OCI-LY7 (cell line): ENCODE measurements around the gene CEP170B. TPM values are rescaled to one million over a fixed set of nuclear protein-coding genes. Genes with fewer than 3 reads are reported as not detected.
"Not testable (repeated sequence)": the region's sequence is repeated elsewhere in the genome, so short reads cannot be mapped to it uniquely, and the experiment has no call there.

Experiments
- BruUV-seq: library from RNA; stranded (reverse); fragments of 400-500 nt; replicated peaks from 2 replicates; lab custom pipeline; 2021; lab: Mats Ljungman, UMichigan
- CTCF ChIA-PET: fragments of 300-600 bp; sonication (Branson Sonifier 250); formaldehyde crosslinking; loops from one replicate; lab custom pipeline; 2022; ENCODE audit warnings: antibody characterized with exemption; ENCODE audit not compliant: unreplicated experiment; lab: Charles Lee
- POLR2A ChIA-PET: fragments of 300-600 bp; sonication (Branson Sonifier 250); formaldehyde crosslinking; loops from one replicate; lab custom pipeline; 2022; ENCODE audit warnings: antibody characterized with exemption; lab: Charles Lee
- DNase-seq: peaks from one replicate; pipeline ENCODE4 v3.0.0-alpha.2; 2015; ENCODE audit warnings: low spot score
- H2AFZ ChIP-seq: fragments of 200-600 bp; sonication (generic), shearing (Covaris generic); 2 replicates; pipeline ENCODE4 v1.6.1; 2014; ENCODE audit warnings: mild to moderate bottlenecking, antibody characterized with exemption, low read length, moderate library complexity
- H3K27ac ChIP-seq: fragments of 200-600 bp; sonication (generic); 2 replicates; pipeline ENCODE4 v1.5.1; 2014; ENCODE audit warnings: mixed run types, low read depth, mild to moderate bottlenecking, moderate library complexity, low read length, inconsistent platforms; ENCODE audit not compliant: poor library complexity, severe bottlenecking
- H3K36me3 ChIP-seq: fragments of 200-600 bp; sonication (generic); 2 replicates; pipeline ENCODE4 v1.6.1; 2014; ENCODE audit warnings: mild to moderate bottlenecking, antibody characterized with exemption, low read length, moderate library complexity, mixed read lengths; ENCODE audit not compliant: insufficient read depth
- H3K4me1 ChIP-seq: fragments of 200-600 bp; sonication (generic); 2 replicates; pipeline ENCODE4 v1.5.1; 2014; ENCODE audit warnings: mild to moderate bottlenecking, low read length; ENCODE audit not compliant: insufficient read depth, poor library complexity, severe bottlenecking
- H3K4me2 ChIP-seq: fragments of 200-600 bp; sonication (generic); 2 replicates; pipeline ENCODE4 v1.6.1; 2014; ENCODE audit warnings: mild to moderate bottlenecking, low read length
- H3K4me3 ChIP-seq: fragments of 200-600 bp; sonication (generic); 2 replicates; pipeline ENCODE4 v1.5.1; 2014; ENCODE audit warnings: mild to moderate bottlenecking, low read depth, low read length; ENCODE audit not compliant: poor library complexity, severe bottlenecking
- H3K79me2 ChIP-seq: fragments of 200-600 bp; sonication (generic); 2 replicates; pipeline ENCODE4 v1.6.1; 2016; ENCODE audit warnings: low read depth, mild to moderate bottlenecking, low read length, moderate library complexity, mixed read lengths; ENCODE audit not compliant: insufficient read depth
- H3K9me2 ChIP-seq: fragments of 200-600 bp; sonication (generic); 2 replicates; pipeline ENCODE4 v1.6.1; 2016; ENCODE audit warnings: mild to moderate bottlenecking, low read length, mixed read lengths; ENCODE audit not compliant: insufficient read depth
- H3K9me3 ChIP-seq: fragments of 200-600 bp; sonication (generic); 2 replicates; pipeline ENCODE4 v1.6.1; 2014; ENCODE audit warnings: mild to moderate bottlenecking, mixed run types, low read length, mixed read lengths
- H4K20me1 ChIP-seq: fragments of 200-600 bp; sonication (generic); 2 replicates; pipeline ENCODE4 v1.6.1; 2014; ENCODE audit warnings: mild to moderate bottlenecking, antibody characterized with exemption, low read length, moderate library complexity, mixed read lengths; ENCODE audit not compliant: insufficient read depth
- EZH2phosphoT487 ChIP-seq: fragments of 200-600 bp; sonication (generic); IDR thresholded peaks from 2 replicates; pipeline ENCODE4 v1.6.1; 2018; ENCODE audit warnings: low read depth, borderline replicate concordance, mild to moderate bottlenecking, mixed run types, antibody characterized with exemption, low read length, moderate library complexity, mixed read lengths
- intact Hi-C: fragments of 100-400 bp; cut with micrococcal nuclease; formaldehyde crosslinking; loops from one replicate; pipeline ENCODE4 v1.10.0; 2022; ENCODE audit not compliant: unreplicated experiment
- total RNA-seq, 2 experiments: library from RNA; depleted of rRNA in 1 of 2; stranded (reverse); fragments of >200 nt in 1 of 2; shearing (Covaris generic) in 1 of 2; gene quantifications; 2 replicates each; pipeline ENCODE4 v1.2.3, GENCODE V29; 2014 to 2022
- TF ChIP-seq, protein P1 (sequence below): fragments of 200-600 bp; sonication (generic); conservative IDR thresholded peaks from 2 replicates; pipeline ENCODE4 v1.5.1; 2014; ENCODE audit warnings: mild to moderate bottlenecking, antibody characterized with exemption, low read length, moderate library complexity, mixed read lengths

The CEP170B gene
- total RNA-seq, 2 experiments from 2014 or later: 0.10 to 0.16 TPM

DNA sequence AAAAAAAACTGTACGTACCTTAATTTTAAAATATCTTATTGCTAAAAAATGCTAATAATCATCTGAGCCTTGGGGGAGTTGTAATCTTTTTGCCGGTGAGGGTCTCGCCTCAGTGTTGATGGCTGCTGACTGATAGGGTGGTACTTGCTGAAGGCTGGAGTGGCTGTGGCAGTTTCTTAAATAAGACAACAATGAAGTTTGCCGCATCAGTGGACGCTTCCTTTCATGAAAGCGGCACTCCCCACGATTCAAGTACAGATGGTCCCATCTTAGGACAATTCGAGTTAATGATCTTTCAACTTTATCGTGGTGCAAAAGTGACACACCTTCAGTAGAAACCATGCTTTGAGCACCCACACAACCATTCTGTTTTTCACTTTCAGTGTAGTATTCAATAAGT is 52.0 kb downstream of the CEP170B start:
- Histone ChIP-seq H3K79me2 (no peaks in the 10 kb centered on the region), H2AFZ (no peak overlapping the region), H4K20me1 (no peaks in the 10 kb centered on the region), H3K4me2 (no peak overlapping the region), H3K36me3 (no peaks in the 10 kb centered on the region), H3K27ac (no peak overlapping the region), H3K9me3 (no peaks in the 10 kb centered on the region; the same call in 1 of the 2 replicates), H3K4me3 (no peak overlapping the region), H3K4me1 (no peaks in the 10 kb centered on the region), H3K9me2 (no peaks in the 10 kb centered on the region)
- intact Hi-C loops: no loop called here
- TF ChIP-seq, protein P1, sequence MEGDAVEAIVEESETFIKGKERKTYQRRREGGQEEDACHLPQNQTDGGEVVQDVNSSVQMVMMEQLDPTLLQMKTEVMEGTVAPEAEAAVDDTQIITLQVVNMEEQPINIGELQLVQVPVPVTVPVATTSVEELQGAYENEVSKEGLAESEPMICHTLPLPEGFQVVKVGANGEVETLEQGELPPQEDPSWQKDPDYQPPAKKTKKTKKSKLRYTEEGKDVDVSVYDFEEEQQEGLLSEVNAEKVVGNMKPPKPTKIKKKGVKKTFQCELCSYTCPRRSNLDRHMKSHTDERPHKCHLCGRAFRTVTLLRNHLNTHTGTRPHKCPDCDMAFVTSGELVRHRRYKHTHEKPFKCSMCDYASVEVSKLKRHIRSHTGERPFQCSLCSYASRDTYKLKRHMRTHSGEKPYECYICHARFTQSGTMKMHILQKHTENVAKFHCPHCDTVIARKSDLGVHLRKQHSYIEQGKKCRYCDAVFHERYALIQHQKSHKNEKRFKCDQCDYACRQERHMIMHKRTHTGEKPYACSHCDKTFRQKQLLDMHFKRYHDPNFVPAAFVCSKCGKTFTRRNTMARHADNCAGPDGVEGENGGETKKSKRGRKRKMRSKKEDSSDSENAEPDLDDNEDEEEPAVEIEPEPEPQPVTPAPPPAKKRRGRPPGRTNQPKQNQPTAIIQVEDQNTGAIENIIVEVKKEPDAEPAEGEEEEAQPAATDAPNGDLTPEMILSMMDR: no peak
- TF ChIP-seq EZH2phosphoT487: no peak
- DNase-seq: no peak
- no TSS peak for BruUV-seq
- CTCF ChIA-PET: no interaction called here
- POLR2A ChIA-PET: no interaction called here

DNA sequence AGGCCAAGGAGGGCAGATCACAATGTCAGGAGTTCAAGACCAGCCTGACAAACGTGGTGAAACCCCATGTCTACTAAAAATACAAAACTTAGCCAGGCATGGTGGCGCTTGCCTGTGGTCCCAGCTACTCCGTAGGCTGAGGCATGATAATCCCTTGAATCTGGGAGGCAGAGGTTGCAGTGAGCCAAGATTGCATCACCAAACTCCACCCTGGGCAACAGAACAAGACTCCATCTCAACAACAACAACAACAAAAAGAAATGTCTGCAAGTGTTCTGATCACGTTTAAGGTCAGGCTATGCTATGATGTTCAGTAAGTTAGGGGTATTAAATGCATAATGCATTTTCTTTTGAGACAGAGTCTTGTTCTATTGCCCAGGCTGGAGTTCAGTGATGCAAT is 52.9 kb downstream of the CEP170B start:
- Histone ChIP-seq H3K9me3 (no peaks in the 10 kb centered on the region), H4K20me1 (no peaks in the 10 kb centered on the region), H3K79me2 (no peaks in the 10 kb centered on the region), H3K4me3 (no peak overlapping the region), H3K27ac (no peak overlapping the region), H3K36me3 (no peaks in the 10 kb centered on the region), H3K9me2 (no peaks in the 10 kb centered on the region), H3K4me1 (peaks cover 5% of the 10 kb centered on the region), H3K4me2 (no peak overlapping the region), H2AFZ (no peak overlapping the region)
- TF ChIP-seq, protein P1: no peak
- no peak for TF ChIP-seq EZH2phosphoT487
- ChIA-PET CTCF (no interaction called here), POLR2A (no interaction called here)
- intact Hi-C loops: no loop called here
- no peak for DNase-seq
- no TSS peak for BruUV-seq

DNA sequence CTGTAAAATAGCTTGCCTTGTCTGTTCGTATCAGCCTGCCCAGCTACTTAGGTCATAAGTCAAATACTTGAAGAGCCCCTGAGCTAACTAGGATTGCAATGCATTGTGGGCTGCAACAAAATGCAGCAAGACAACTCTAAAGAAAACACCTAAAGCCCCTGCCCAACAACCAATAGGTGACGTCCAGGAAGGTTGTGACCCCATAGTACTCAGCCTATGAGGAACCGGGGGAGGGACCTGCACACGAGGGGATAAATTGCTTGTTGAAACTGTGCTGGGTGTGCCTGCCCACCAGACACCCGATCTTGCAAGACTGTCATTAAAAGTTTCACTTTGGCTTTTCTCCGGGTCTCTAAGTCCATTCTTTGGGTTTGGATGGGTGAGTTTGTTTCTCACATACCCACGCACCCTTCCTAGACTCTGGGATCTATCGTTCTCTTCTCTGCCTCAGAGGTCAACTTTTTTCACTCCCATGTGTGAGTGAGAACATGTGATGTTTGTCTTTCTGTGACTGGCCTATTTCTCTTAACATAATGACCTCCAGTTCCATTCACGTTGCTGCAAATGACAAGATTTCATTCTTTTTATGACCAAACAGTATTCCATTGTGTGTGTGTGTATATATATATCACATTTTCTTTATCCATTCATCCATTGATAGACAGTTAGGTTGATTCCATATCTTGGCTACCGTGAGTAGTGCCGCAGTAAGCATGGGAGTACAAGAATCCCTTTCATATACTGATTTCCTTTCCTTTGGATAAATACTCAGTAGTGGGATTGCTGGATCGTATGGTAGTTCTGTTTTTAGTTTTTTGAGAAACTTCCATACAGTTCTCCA is 54.3 kb downstream of the CEP170B start:
- ChIA-PET POLR2A (interaction anchor here (0.6 to 1.1 kb wide), 3 partner anchors 17 to 210 kb away, joined by 3 to 6 read pairs (median 4); no protein-coding TSS in a partner anchor), CTCF (interaction anchor here (0.6 kb wide), 1 partner anchor 21 kb away, joined by 8 read pairs; no protein-coding TSS in a partner anchor)
- DNase-seq, H3K9me3 ChIP-seq, H3K4me1 ChIP-seq, H2AFZ ChIP-seq, H3K4me2 ChIP-seq, intact Hi-C loops, H4K20me1 ChIP-seq, H3K79me2 ChIP-seq, BruUV-seq, H3K36me3 ChIP-seq, H3K27ac ChIP-seq, H3K9me2 ChIP-seq, H3K4me3 ChIP-seq: not testable (repeated sequence)
